T-helper 17 cell (primary cell): ENCODE results near the gene F2RL2. TPM values are rescaled to one million over a fixed set of nuclear protein-coding genes. Genes with fewer than 3 reads are reported as not detected.
A peak's percentile ranks its signal among the peaks of the same experiment; 100 is the strongest.

Source experiments
- ATAC-seq: fragments of 150-1000 bp; cut with Tn5 transposase; 2 replicates; pipeline ENCODE4 v1.10.0; 2021; ENCODE audit warnings: mild to moderate bottlenecking, moderate library complexity
- DNase-seq, 3 donors: peaks; one replicate each; pipeline versions ENCODE4 v3.0.0 to v3.0.0-alpha.2; 2020 to 2021
- H3K9me3 ChIP-seq: one replicate; pipeline ENCODE4 v1.7.0; 2013; ENCODE audit warnings: low read length, mild to moderate bottlenecking; ENCODE audit not compliant: control insufficient read depth, poor library complexity, severe bottlenecking
- H3K27ac Mint-ChIP-seq: one replicate; pipeline ENCODE4 v1.8.0; 2022; ENCODE audit warnings: mild to moderate bottlenecking, moderate library complexity, mixed read lengths
- H3K27me3 Mint-ChIP-seq: one replicate; pipeline ENCODE4 v1.8.0; 2022; ENCODE audit warnings: mixed read lengths
- H3K36me3 Mint-ChIP-seq: one replicate; pipeline ENCODE4 v1.8.0; 2022; ENCODE audit warnings: low read depth, mixed read lengths
- H3K4me1 Mint-ChIP-seq: one replicate; pipeline ENCODE4 v1.8.0; 2022; ENCODE audit warnings: mild to moderate bottlenecking, mixed read lengths
- H3K4me3 Mint-ChIP-seq: one replicate; pipeline ENCODE4 v1.8.0; 2022; ENCODE audit warnings: mild to moderate bottlenecking, moderate library complexity, mixed read lengths
- total RNA-seq, 4 donors: library from RNA in 2 of 4; stranded (reverse) in 2 of 4; gene quantifications; one replicate each; pipeline ENCODE4 v1.2.3 and lab custom pipeline; 2022 to 2026

F2RL2 gene
- total RNA-seq, 2 donors from 2014 or later = not detected

- H3K4me3 Mint-ChIP-seq = no peak overlapping the region
- peaks cover 11% of the 10 kb centered on the region for H3K36me3 Mint-ChIP-seq
- DNase-seq (no peak), ATAC-seq (no peak)
- H3K4me1 Mint-ChIP-seq = peaks cover 9% of the 10 kb centered on the region
- no peaks in the 10 kb centered on the region for H3K9me3 ChIP-seq
- peak overlapping the region; percentile 34 for H3K27ac Mint-ChIP-seq
- no peaks in the 10 kb centered on the region for H3K27me3 Mint-ChIP-seq
Measured at GRCh38 chr5:76592692-76593091, 30.5 kb downstream of the F2RL2 start.

GRCh38 chr5:76591366-76591765 lies 31.8 kb downstream of the F2RL2 start:
- H3K4me1 Mint-ChIP-seq = peaks cover 9% of the 10 kb centered on the region
- peaks cover 11% of the 10 kb centered on the region for H3K36me3 Mint-ChIP-seq
- no peak overlapping the region for H3K4me3 Mint-ChIP-seq
- ATAC-seq (no peak), DNase-seq (no peak)
- H3K27me3 Mint-ChIP-seq = no peaks in the 10 kb centered on the region
- peak overlapping the region; percentile 34 for H3K27ac Mint-ChIP-seq
- H3K9me3 ChIP-seq = no peaks in the 10 kb centered on the region

GRCh38 chr5:76590027-76590426 lies 33.2 kb downstream of the F2RL2 start:
- H3K4me1 Mint-ChIP-seq = peaks cover 9% of the 10 kb centered on the region
- no peaks in the 10 kb centered on the region for H3K9me3 ChIP-seq
- no peak overlapping the region for H3K4me3 Mint-ChIP-seq
- H3K27ac Mint-ChIP-seq = no peak overlapping the region
- peaks cover 11% of the 10 kb centered on the region for H3K36me3 Mint-ChIP-seq
- no peak for DNase-seq
- H3K27me3 Mint-ChIP-seq = no peaks in the 10 kb centered on the region
- ATAC-seq = no peak

GRCh38 chr5:76586531-76586930 lies 36.7 kb downstream of the F2RL2 start:
- H3K27me3 Mint-ChIP-seq = no peaks in the 10 kb centered on the region
- H3K27ac Mint-ChIP-seq = no peak overlapping the region
- no peak for DNase-seq
- ATAC-seq = no peak
- peaks cover 5% of the 10 kb centered on the region for H3K4me1 Mint-ChIP-seq
- H3K4me3 Mint-ChIP-seq = no peak overlapping the region
- no peaks in the 10 kb centered on the region for H3K9me3 ChIP-seq
- peaks cover 4% of the 10 kb centered on the region for H3K36me3 Mint-ChIP-seq

- Mint-ChIP-seq H3K4me1 (peaks cover 6% of the 10 kb centered on the region), H3K27ac (peak overlapping the region; percentile 43), H3K4me3 (no peak overlapping the region), H3K27me3 (no peaks in the 10 kb centered on the region), H3K36me3 (peaks cover 3% of the 10 kb centered on the region)
- DNase-seq (no peak), ATAC-seq (no peak)
- H3K9me3 ChIP-seq = no peaks in the 10 kb centered on the region
Measured at GRCh38 chr5:76585783-76586217, 37.4 kb downstream of the F2RL2 start.

GRCh38 chr5:76583163-76584047 lies 39.8 kb downstream of the F2RL2 start:
- Mint-ChIP-seq H3K36me3 (peaks cover 2% of the 10 kb centered on the region), H3K27me3 (no peaks in the 10 kb centered on the region), H3K4me3 (no peak overlapping the region), H3K27ac (peak overlapping the region; percentile 71), H3K4me1 (peaks cover 10% of the 10 kb centered on the region)
- no peak for DNase-seq
- no peaks in the 10 kb centered on the region for H3K9me3 ChIP-seq
- no peak for ATAC-seq

- H3K4me3 Mint-ChIP-seq = no peak overlapping the region
- peaks cover 2% of the 10 kb centered on the region for H3K36me3 Mint-ChIP-seq
- no peaks in the 10 kb centered on the region for H3K9me3 ChIP-seq
- peaks cover 13% of the 10 kb centered on the region for H3K4me1 Mint-ChIP-seq
- DNase-seq = no peak
- peak overlapping the region; percentile 76 for H3K27ac Mint-ChIP-seq
- peak; percentile 46 for ATAC-seq
- no peaks in the 10 kb centered on the region for H3K27me3 Mint-ChIP-seq
Measured at GRCh38 chr5:76582230-76583162, 40.7 kb downstream of the F2RL2 start.

- no peaks in the 10 kb centered on the region for H3K27me3 Mint-ChIP-seq
- H3K4me3 Mint-ChIP-seq = no peak overlapping the region
- DNase-seq (no peak), ATAC-seq (no peak)
- H3K4me1 Mint-ChIP-seq = peaks cover 16% of the 10 kb centered on the region
- H3K9me3 ChIP-seq = no peaks in the 10 kb centered on the region
- H3K27ac Mint-ChIP-seq = peak overlapping the region; percentile 76
- peaks cover 2% of the 10 kb centered on the region for H3K36me3 Mint-ChIP-seq
Measured at GRCh38 chr5:76580981-76581380, 42.2 kb downstream of the F2RL2 start.

- Mint-ChIP-seq H3K27me3 (no peaks in the 10 kb centered on the region), H3K36me3 (peaks cover 2% of the 10 kb centered on the region), H3K27ac (no peak overlapping the region), H3K4me1 (peaks cover 16% of the 10 kb centered on the region), H3K4me3 (no peak overlapping the region)
- DNase-seq (no peak), ATAC-seq (no peak)
- H3K9me3 ChIP-seq = no peaks in the 10 kb centered on the region
Measured at GRCh38 chr5:76579166-76579937, 43.9 kb downstream of the F2RL2 start.

GRCh38 chr5:76576996-76577395 lies 46.2 kb downstream of the F2RL2 start:
- Mint-ChIP-seq H3K36me3 (peaks cover 2% of the 10 kb centered on the region), H3K27ac (no peak overlapping the region), H3K4me3 (no peak overlapping the region), H3K27me3 (no peaks in the 10 kb centered on the region), H3K4me1 (peaks cover 16% of the 10 kb centered on the region)
- no peaks in the 10 kb centered on the region for H3K9me3 ChIP-seq
- DNase-seq (no peak), ATAC-seq (no peak)

GRCh38 chr5:76576450-76576849 lies 46.8 kb downstream of the F2RL2 start:
- Mint-ChIP-seq H3K4me1 (peaks cover 15% of the 10 kb centered on the region), H3K27me3 (no peaks in the 10 kb centered on the region), H3K27ac (no peak overlapping the region), H3K4me3 (no peak overlapping the region), H3K36me3 (peaks cover 6% of the 10 kb centered on the region)
- no peak for DNase-seq
- no peak for ATAC-seq
- no peaks in the 10 kb centered on the region for H3K9me3 ChIP-seq

- Mint-ChIP-seq H3K36me3 (peaks cover 4% of the 10 kb centered on the region), H3K27ac (no peak overlapping the region), H3K4me3 (no peak overlapping the region), H3K4me1 (peaks cover 11% of the 10 kb centered on the region), H3K27me3 (no peaks in the 10 kb centered on the region)
- ATAC-seq (no peak), DNase-seq (no peak)
- H3K9me3 ChIP-seq = no peaks in the 10 kb centered on the region
Measured at GRCh38 chr5:76571559-76571958, 51.6 kb downstream of the F2RL2 start.

GRCh38 chr5:76570153-76570552 lies 53.0 kb downstream of the F2RL2 start:
- ATAC-seq (no peak), DNase-seq (no peak)
- Mint-ChIP-seq H3K27ac (no peak overlapping the region), H3K27me3 (no peaks in the 10 kb centered on the region), H3K4me3 (no peak overlapping the region), H3K36me3 (peaks cover 8% of the 10 kb centered on the region), H3K4me1 (peaks cover 19% of the 10 kb centered on the region)
- H3K9me3 ChIP-seq = no peaks in the 10 kb centered on the region
